Breast epithelium (tissue), 4 donors: Measurements from ENCODE around the gene KIZ. TPM values are rescaled to one million over a fixed set of nuclear protein-coding genes. Genes with fewer than 3 reads are reported as not detected.

ENCODE experiments used
- DNase-seq, 2 donors: peaks; one replicate each; pipeline ENCODE4 v3.0.0-alpha.2; 2019; ENCODE audit warnings: low spot score in 2 of 2
- H3K27ac ChIP-seq, 2 donors: fragments of 200-600 bp; sonication (generic) in 1 of 2; one replicate each; pipeline ENCODE4 v1.5.1; 2016 to 2019; ENCODE audit warnings: mild to moderate bottlenecking in 1 of 2
- H3K27me3 ChIP-seq, 2 donors: fragments of 200-600 bp; sonication (generic) in 1 of 2; one replicate each; pipeline versions ENCODE4 v1.5.1 to v1.6.0; 2017 to 2019; ENCODE audit warnings: control low read depth in 1 of 2, mild to moderate bottlenecking in 1 of 2
- H3K36me3 ChIP-seq: fragments of 200-600 bp; one replicate; pipeline ENCODE4 v1.5.1; 2019
- H3K4me1 ChIP-seq, 2 donors: fragments of 200-600 bp; sonication (generic); one replicate each; pipeline ENCODE4 v1.5.1; 2016 to 2019; ENCODE audit warnings: control low read depth in 1 of 2
- H3K4me3 ChIP-seq, 3 donors: fragments of 200-600 bp; sonication (generic); 1 replicate in 2 of 3; 2 replicates in 1 of 3; pipeline ENCODE4 v1.5.1; 2016 to 2019; ENCODE audit warnings: mild to moderate bottlenecking in 3 of 3, moderate library complexity in 2 of 3
- H3K9me3 ChIP-seq, 2 donors: fragments of 200-600 bp; sonication (generic) in 1 of 2; one replicate each; pipeline ENCODE4 v1.5.1; 2016 to 2019; ENCODE audit warnings: control low read depth in 1 of 2
- CTCF ChIP-seq, 3 donors: fragments of 450-650 bp; IDR thresholded peaks; one replicate each; pipeline ENCODE4 v1.5.1; 2016 to 2017; ENCODE audit warnings: antibody characterized with exemption in 3 of 3, mild to moderate bottlenecking in 3 of 3, moderate library complexity in 3 of 3
- POLR2A ChIP-seq: fragments of 450-650 bp; IDR thresholded peaks from one replicate; pipeline ENCODE4 v1.6.1; 2016; ENCODE audit warnings: antibody characterized with exemption, mild to moderate bottlenecking, moderate library complexity
- POLR2AphosphoS5 ChIP-seq, 3 donors: sonication (generic); formaldehyde crosslinking; IDR thresholded peaks; one replicate each; pipeline ENCODE4 v1.6.1; 2017; ENCODE audit warnings: antibody characterized with exemption in 3 of 3
- intact Hi-C: fragments of 100-400 bp; cut with DNase I; formaldehyde crosslinking; loops from one replicate; pipeline ENCODE4 v1.15.1; 2023; ENCODE audit warnings: low total_unique reads
- total RNA-seq, 3 donors: library from RNA; depleted of rRNA; stranded (reverse); fragments of >200 nt; gene quantifications; one replicate each; pipeline ENCODE4 v1.1.0, GENCODE V29; 2016

Gene KIZ
- total RNA-seq, 3 donors from 2014 or later, result 29.8 to 46.2 (median 45.9) TPM

DNA sequence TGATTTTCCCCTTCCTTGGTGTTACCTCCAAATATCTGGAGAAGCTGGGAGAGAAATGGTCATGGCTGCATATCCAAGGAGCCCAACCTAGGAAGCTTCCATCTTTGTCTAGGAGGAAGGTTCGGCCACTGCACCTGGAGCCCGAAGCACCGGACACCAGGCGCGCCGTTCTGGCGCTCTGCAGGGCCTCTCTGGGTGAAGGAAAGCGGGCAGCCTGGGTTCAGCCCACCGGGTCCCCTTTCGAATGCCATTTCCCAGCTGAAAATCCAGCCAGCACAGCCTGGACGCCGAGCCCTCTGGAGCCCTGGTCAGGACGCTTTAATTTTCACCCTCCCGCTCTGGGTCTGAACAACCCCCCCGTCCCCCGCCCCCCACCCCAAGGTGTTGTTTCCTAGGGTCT, 21.0 kb upstream of the KIZ start:
- Histone ChIP-seq H3K27me3 (peaks cover 9 to 80% of the 10 kb centered on the region in 2 donors), H3K27ac (no peak overlapping the region), H3K4me1 (peaks cover 0 to 17% of the 10 kb centered on the region in 2 donors), H3K4me3 (peak overlapping the region in 1 of 3 donors; percentile 53), H3K36me3 (no peaks in the 10 kb centered on the region), H3K9me3 (no peaks in the 10 kb centered on the region)
- TF ChIP-seq POLR2AphosphoS5 (IDR thresholded peaks at IDR 0.05), result no peak
- TF ChIP-seq CTCF (IDR thresholded peaks at IDR 0.05), result no peak
- no peak for TF ChIP-seq POLR2A
- DNase-seq, result no peak
- intact Hi-C loops, result no loop called here

GRCh38 chr20:21105429-21106170, 20.3 kb upstream of the KIZ start:
- no peaks in the 10 kb centered on the region for H3K36me3 ChIP-seq
- H3K27me3 ChIP-seq, result peaks cover 9 to 73% of the 10 kb centered on the region in 2 donors
- H3K27ac ChIP-seq, result no peak overlapping the region
- H3K4me1 ChIP-seq, result peaks cover 0 to 17% of the 10 kb centered on the region in 2 donors
- no peaks in the 10 kb centered on the region for H3K9me3 ChIP-seq
- intact Hi-C loops, result no loop called here
- TF ChIP-seq POLR2A (no peak), CTCF (IDR thresholded peaks at IDR 0.05) (no peak), POLR2AphosphoS5 (IDR thresholded peaks at IDR 0.05) (no peak)
- peak overlapping the region; percentile 14 to 53 (median 23) for H3K4me3 ChIP-seq
- no peak for DNase-seq

- Histone ChIP-seq H3K4me3 (peak within 1 kb of the TSS; percentile 14 to 53 (median 23)), H3K4me1 (peaks cover 0 to 17% of the 10 kb centered on the region in 2 donors), H3K9me3 (no peaks in the 10 kb centered on the region), H3K27ac (no peak within 1 kb of the TSS), H3K36me3 (no peaks in the 10 kb centered on the region), H3K27me3 (peaks cover 4 to 65% of the 10 kb centered on the region in 2 donors)
- TF ChIP-seq POLR2AphosphoS5 (IDR thresholded peaks at IDR 0.05) (no peak), CTCF (IDR thresholded peaks at IDR 0.05) (no peak), POLR2A (no peak)
- no peak for DNase-seq
- intact Hi-C loops, result no loop called here
These were observed 19.5 kb upstream of the KIZ start, which contains the start of gene LINC00237 for GRCh38 chr20:21106171-21107017. TSS of gene LINC00237 (minus strand) at chr20:21106358.

DNA sequence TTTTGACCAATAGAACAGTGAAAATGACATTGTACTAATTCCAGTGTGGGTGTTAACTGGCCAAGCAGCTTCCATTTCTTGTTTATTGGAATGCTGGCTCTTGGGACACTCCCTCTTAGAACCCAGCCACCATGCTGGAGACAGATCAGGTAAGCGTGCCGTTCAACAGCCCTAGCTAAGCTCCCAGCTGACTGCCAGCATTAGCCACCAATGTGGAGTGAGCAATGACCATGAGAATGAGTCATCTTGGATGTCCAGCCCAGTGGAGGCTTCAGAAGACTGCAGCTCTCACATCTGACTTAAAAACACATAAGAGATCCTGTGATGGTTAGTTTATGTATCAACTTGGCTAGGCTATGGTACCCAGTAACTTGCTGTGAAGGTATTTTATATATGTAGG, 16.7 kb upstream of the KIZ start:
- no peak overlapping the region for H3K27ac ChIP-seq
- peaks cover 4 to 38% of the 10 kb centered on the region in 2 donors for H3K27me3 ChIP-seq
- no peak overlapping the region for H3K4me3 ChIP-seq
- H3K9me3 ChIP-seq, result no peaks in the 10 kb centered on the region
- no peak for TF ChIP-seq POLR2A
- TF ChIP-seq POLR2AphosphoS5 (IDR thresholded peaks at IDR 0.05), result no peak
- TF ChIP-seq CTCF (IDR thresholded peaks at IDR 0.05), result no peak
- H3K4me1 ChIP-seq, result peaks cover 0 to 9% of the 10 kb centered on the region in 2 donors
- H3K36me3 ChIP-seq, result no peaks in the 10 kb centered on the region
- intact Hi-C loops, result no loop called here
- DNase-seq, result no peak

DNA sequence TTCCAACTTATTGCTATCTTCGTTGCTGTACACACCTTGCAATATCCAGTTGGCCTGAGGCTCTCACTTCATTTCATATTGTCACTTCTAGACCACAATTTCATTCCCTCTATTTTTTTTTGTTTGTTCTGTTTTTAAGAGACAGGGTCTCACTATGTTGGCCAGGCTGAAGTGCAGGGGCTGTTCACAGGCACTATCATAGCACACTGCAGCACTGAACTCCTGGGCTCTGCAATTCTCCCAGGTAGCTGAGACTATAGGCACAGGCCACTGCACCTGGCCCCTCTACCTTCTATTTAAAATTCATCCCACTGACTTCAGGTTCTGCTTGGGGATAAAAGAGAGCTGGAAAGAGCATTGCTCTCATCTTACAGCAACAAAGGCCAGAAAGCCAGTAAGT, 15.1 kb upstream of the KIZ start:
- Histone ChIP-seq H3K27me3 (peaks cover 0 to 21% of the 10 kb centered on the region in 2 donors), H3K27ac (no peak overlapping the region), H3K4me3 (no peak overlapping the region), H3K36me3 (no peaks in the 10 kb centered on the region), H3K4me1 (peaks cover 0 to 4% of the 10 kb centered on the region in 2 donors), H3K9me3 (no peaks in the 10 kb centered on the region)
- no peak for DNase-seq
- TF ChIP-seq POLR2A (no peak), POLR2AphosphoS5 (IDR thresholded peaks at IDR 0.05) (no peak), CTCF (IDR thresholded peaks at IDR 0.05) (no peak)
- intact Hi-C loops, result no loop called here
